Astrocyte of the cerebellum (primary cell): ENCODE measurements around the gene RARRES2.
"Not testable (repeated sequence)": the region's sequence is repeated elsewhere in the genome, so short reads cannot be mapped to it uniquely, and the experiment has no call there.

Experiments
- DNase-seq: peaks from one replicate; pipeline ENCODE4 v3.0.0-alpha.2; 2011; ENCODE audit warnings: low read depth
- H3K4me3 ChIP-seq: 2 replicates; pipeline ENCODE4 v1.5.1; 2011; ENCODE audit warnings: mild to moderate bottlenecking, low read depth, low read length, moderate library complexity
- CTCF ChIP-seq: IDR thresholded peaks from 2 replicates; pipeline ENCODE4 v1.5.1; 2012; ENCODE audit warnings: low read length, low read depth, moderate library complexity, mild to moderate bottlenecking; ENCODE audit errors: missing control alignments
- in situ Hi-C: cut with HindIII; loops from 2 replicates; pipeline ENCODE4 v1.10.0; 2017; ENCODE audit warnings: low sequenced_read_pairs

The RARRES2 gene

GRCh38 chr7:150322833-150323681, 18.4 kb downstream of the RARRES2 start, which contains the start of the genes ACTR3C and LRRC61:
Gene ACTR3C, minus strand, starts transcription at chr7:150323545. Its CDS starts 28,249 bp downstream, at chr7:150295296.
Gene LRRC61, plus strand, starts transcription at chr7:150323355. Its CDS starts 13,507 bp downstream, at chr7:150336862.
- DNase-seq = no peak
- peak within 1 kb of the TSS; percentile 44 for H3K4me3 ChIP-seq
- no peak for TF ChIP-seq CTCF
- in situ Hi-C loops = no loop called here

GRCh38 chr7:150322114-150322832, 19.2 kb downstream of the RARRES2 start:
- no peak overlapping the region for H3K4me3 ChIP-seq
- in situ Hi-C loops = no loop called here
- no peak for DNase-seq
- no peak for TF ChIP-seq CTCF

- in situ Hi-C loops = no loop called here
- no peak for TF ChIP-seq CTCF
- no peak overlapping the region for H3K4me3 ChIP-seq
- DNase-seq = no peak
Measured at GRCh38 chr7:150321788-150322113, 19.7 kb downstream of the RARRES2 start.

GRCh38 chr7:150317748-150318444, 23.5 kb downstream of the RARRES2 start:
- H3K4me3 ChIP-seq = no peak overlapping the region
- no peak for TF ChIP-seq CTCF
- peak; percentile 93 for DNase-seq
- in situ Hi-C loops = no loop called here

- in situ Hi-C loops, DNase-seq, H3K4me3 ChIP-seq: not testable (repeated sequence)
Measured at GRCh38 chr7:150316987-150317386, 24.4 kb downstream of the RARRES2 start.

GRCh38 chr7:150314639-150315239, 26.7 kb downstream of the RARRES2 start:
- no peak for TF ChIP-seq CTCF
- in situ Hi-C loops = no loop called here

More at GRCh38 chr7:150314639-150315239, 26.7 kb downstream of the RARRES2 start:
- no peak for DNase-seq
- H3K4me3 ChIP-seq = no peak overlapping the region
